HCT116 (cell line): ENCODE data around the gene FAM227B. TPM values are rescaled to one million over a fixed set of nuclear protein-coding genes. Genes with fewer than 3 reads are reported as not detected.

Experiments used
- ATAC-seq: fragments of 200-7000 bp; cut with Tn5 transposase; 2 replicates; pipeline ENCODE4 v1.9.1; 2020; ENCODE audit warnings: mild to moderate bottlenecking, moderate library complexity
- BruUV-seq: library from RNA; stranded (reverse); fragments of 400-500 nt; replicated peaks from 2 replicates; lab custom pipeline; 2021; lab: Mats Ljungman, UMichigan
- CTCF ChIA-PET: fragments of 300-600 bp; sonication (Branson Sonifier 250); formaldehyde crosslinking; loops from one replicate; lab custom pipeline; 2021; ENCODE audit warnings: antibody characterized with exemption; lab: Charles Lee
- POLR2A ChIA-PET: fragments of 300-600, 350-600 bp; sonication (Branson Sonifier 250); formaldehyde crosslinking; loops from one replicate; lab custom pipeline; 2021; ENCODE audit warnings: antibody characterized with exemption; lab: Charles Lee
- RAD21 ChIA-PET, 2 experiments: fragments of 300-600 bp; sonication (Branson Sonifier 250); formaldehyde crosslinking; loops; one replicate each; lab custom pipeline; 2023; ENCODE audit warnings: low total read pairs in 2 of 2; ENCODE audit not compliant: uncharacterized antibody in 2 of 2, unreplicated experiment in 2 of 2, low non-redundant PET in 1 of 2; lab: Charles Lee
- DNase-seq: peaks from one replicate; pipeline ENCODE4 v3.0.0-alpha.2; 2010; ENCODE audit warnings: low read depth, low spot score
- H2AFZ ChIP-seq: fragments of 200-600 bp; shearing (Covaris generic), sonication (generic); 2 replicates; pipeline ENCODE4 v1.6.1; 2017; ENCODE audit warnings: low read depth, mixed run types, mixed read lengths, antibody characterized with exemption, low read length; ENCODE audit not compliant: poor library complexity, severe bottlenecking
- H3K27ac ChIP-seq: 2 replicates; pipeline ENCODE4 v1.5.1; 2012; ENCODE audit warnings: low read depth, low read length
- H3K27me3 ChIP-seq: fragments of 200-600 bp; sonication (generic); 2 replicates; pipeline ENCODE4 v1.6.1; 2016; ENCODE audit warnings: mixed run types, low read length, mixed read lengths; ENCODE audit not compliant: insufficient read depth
- H3K36me3 ChIP-seq, 2 experiments: fragments of 200-500 bp in 1 of 2; fragments of 200-600 bp in 1 of 2; sonication (Bioruptor generic) in 1 of 2; sonication (generic) in 1 of 2; 2 replicates each; pipeline versions ENCODE4 v1.5.1 to v1.6.1; 2014 to 2016; ENCODE audit warnings: low read length in 2 of 2, inconsistent platforms in 1 of 2, mixed read lengths in 1 of 2, mixed run types in 1 of 2; ENCODE audit not compliant: insufficient read depth in 2 of 2, control insufficient read depth in 1 of 2
- H3K4me1 ChIP-seq, 2 experiments: fragments of 200-600 bp in 1 of 2; sonication (generic) in 1 of 2; 2 replicates each; pipeline versions ENCODE4 v1.5.1 to v1.6.1; 2012 to 2017; ENCODE audit warnings: low read length in 2 of 2, inconsistent platforms in 1 of 2, mild to moderate bottlenecking in 1 of 2, mixed read lengths in 1 of 2, mixed run types in 1 of 2, moderate library complexity in 1 of 2; ENCODE audit not compliant: insufficient read depth in 2 of 2, control insufficient read depth in 1 of 2
- H3K4me2 ChIP-seq: fragments of 200-600 bp; sonication (generic); 2 replicates; pipeline ENCODE4 v1.6.1; 2017; ENCODE audit warnings: mixed run types, low read length, mixed read lengths
- H3K4me3 ChIP-seq, 2 experiments: fragments of 200-600 bp in 1 of 2; sonication (generic) in 1 of 2; replicated peaks in 1 of 2; 2 replicates each; pipeline ENCODE4 v1.5.1; 2011 to 2016; ENCODE audit warnings: low read length in 2 of 2, control low read depth in 1 of 2, low read depth in 1 of 2, mild to moderate bottlenecking in 1 of 2, mixed read lengths in 1 of 2, mixed run types in 1 of 2
- H3K79me2 ChIP-seq: fragments of 200-600 bp; sonication (generic); 2 replicates; pipeline ENCODE4 v1.6.1; 2017; ENCODE audit warnings: mild to moderate bottlenecking, mixed run types, low read length, moderate library complexity, mixed read lengths; ENCODE audit not compliant: insufficient read depth
- H3K9ac ChIP-seq: fragments of 200-600 bp; sonication (generic); 2 replicates; pipeline ENCODE4 v1.6.1; 2016; ENCODE audit warnings: low read length, mixed read lengths
- H3K9me2 ChIP-seq: fragments of 200-600 bp; sonication (generic), shearing (Covaris generic); 2 replicates; pipeline ENCODE4 v1.6.1; 2017; ENCODE audit warnings: mixed run types, mild to moderate bottlenecking, moderate library complexity; ENCODE audit not compliant: insufficient read depth
- H3K9me3 ChIP-seq, 2 experiments: fragments of 200-500 bp in 1 of 2; fragments of 200-600 bp in 1 of 2; sonication (Bioruptor generic) in 1 of 2; sonication (generic) in 1 of 2; 2 replicates each; pipeline ENCODE4 v1.6.1; 2014 to 2017; ENCODE audit warnings: low read length in 2 of 2, mixed read lengths in 2 of 2, inconsistent platforms in 1 of 2, low read depth in 1 of 2, mild to moderate bottlenecking in 1 of 2, mixed run types in 1 of 2, moderate library complexity in 1 of 2; ENCODE audit not compliant: control insufficient read depth in 1 of 2, insufficient read depth in 1 of 2
- H4K20me1 ChIP-seq: fragments of 200-600 bp; sonication (generic), shearing (Covaris generic); 2 replicates; pipeline ENCODE4 v1.6.1; 2017; ENCODE audit warnings: mixed run types, mild to moderate bottlenecking, moderate library complexity; ENCODE audit not compliant: insufficient read depth
- CBX3 ChIP-seq: IDR thresholded peaks from 2 replicates; pipeline ENCODE4 v1.6.1; 2012; ENCODE audit warnings: low read depth
- CEBPB ChIP-seq: IDR thresholded peaks from 2 replicates; pipeline ENCODE4 v1.6.1; 2012; ENCODE audit warnings: low read depth
- EGR1 ChIP-seq: IDR thresholded peaks from 2 replicates; pipeline ENCODE4 v1.6.1; 2012; ENCODE audit warnings: low read depth
- FOSL1 ChIP-seq: IDR thresholded peaks from 2 replicates; pipeline ENCODE4 v1.6.1; 2012; ENCODE audit warnings: low read depth
- RAD21 ChIP-seq: IDR thresholded peaks from 2 replicates; pipeline ENCODE4 v1.6.1; 2012; ENCODE audit warnings: low read depth, mild to moderate bottlenecking
- SIN3A ChIP-seq: IDR thresholded peaks from 2 replicates; pipeline ENCODE4 v1.6.1; 2012; ENCODE audit warnings: low read depth
- TCF7L2 ChIP-seq: IDR thresholded peaks from 2 replicates; pipeline ENCODE4 v1.7.0; 2011; ENCODE audit warnings: borderline replicate concordance, inconsistent platforms; ENCODE audit not compliant: insufficient read depth, insufficient read length; ENCODE audit errors: extremely low read depth
- YY1 ChIP-seq: IDR thresholded peaks from 2 replicates; pipeline ENCODE4 v1.6.1; 2011; ENCODE audit warnings: low read length, low read depth, moderate library complexity, mild to moderate bottlenecking; ENCODE audit not compliant: insufficient replicate concordance; ENCODE audit errors: extremely low read depth
- intact Hi-C: fragments of 100-400 bp; cut with micrococcal nuclease; formaldehyde crosslinking; loops from 2 replicates; pipeline ENCODE4 v1.10.0; 2022
- total RNA-seq: library from RNA; stranded (reverse); gene quantifications from one replicate; pipeline ENCODE4 v1.2.1, GENCODE V29; 2021; ENCODE audit not compliant: unreplicated experiment
- TF ChIP-seq, protein P1 (sequence below), 3 experiments: fragments of 200-600 bp in 1 of 3; sonication (generic) in 1 of 3; IDR thresholded peaks in 2 of 3; conservative IDR thresholded peaks in 1 of 3; 2 replicates each; pipeline ENCODE4 v1.5.1; 2012 to 2017; ENCODE audit warnings: low read depth in 2 of 3, low read length in 2 of 3, antibody characterized with exemption in 1 of 3, borderline replicate concordance in 1 of 3, control low read depth in 1 of 3, mild to moderate bottlenecking in 1 of 3, mixed read lengths in 1 of 3, mixed run types in 1 of 3, moderate library complexity in 1 of 3; ENCODE audit not compliant: insufficient read depth in 1 of 3
- TF ChIP-seq, protein P2 (sequence below): IDR thresholded peaks from 2 replicates; pipeline ENCODE4 v1.6.1; 2012; ENCODE audit warnings: low read depth

Gene FAM227B
- total RNA-seq, 1 experiment from 2014 or later: 6.9 TPM

DNA sequence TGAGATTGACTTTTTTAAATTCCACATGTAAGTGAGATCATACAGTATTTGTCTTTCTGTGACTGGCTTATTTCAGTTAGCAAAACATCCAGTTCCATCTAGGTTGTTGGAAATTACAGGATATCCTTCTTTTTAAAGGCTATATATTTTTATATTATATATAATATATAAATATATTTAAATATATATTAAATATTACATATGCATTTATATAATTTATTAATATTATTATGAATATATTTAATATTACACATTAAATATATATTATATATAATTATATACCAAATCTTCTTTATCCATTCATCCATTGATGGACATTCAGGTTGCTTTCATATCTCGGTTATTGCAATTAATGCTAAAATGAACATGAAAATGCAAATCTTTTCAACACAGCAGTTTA is 49.9 kb downstream of the FAM227B start (continued):
- TF ChIP-seq, protein P1, sequence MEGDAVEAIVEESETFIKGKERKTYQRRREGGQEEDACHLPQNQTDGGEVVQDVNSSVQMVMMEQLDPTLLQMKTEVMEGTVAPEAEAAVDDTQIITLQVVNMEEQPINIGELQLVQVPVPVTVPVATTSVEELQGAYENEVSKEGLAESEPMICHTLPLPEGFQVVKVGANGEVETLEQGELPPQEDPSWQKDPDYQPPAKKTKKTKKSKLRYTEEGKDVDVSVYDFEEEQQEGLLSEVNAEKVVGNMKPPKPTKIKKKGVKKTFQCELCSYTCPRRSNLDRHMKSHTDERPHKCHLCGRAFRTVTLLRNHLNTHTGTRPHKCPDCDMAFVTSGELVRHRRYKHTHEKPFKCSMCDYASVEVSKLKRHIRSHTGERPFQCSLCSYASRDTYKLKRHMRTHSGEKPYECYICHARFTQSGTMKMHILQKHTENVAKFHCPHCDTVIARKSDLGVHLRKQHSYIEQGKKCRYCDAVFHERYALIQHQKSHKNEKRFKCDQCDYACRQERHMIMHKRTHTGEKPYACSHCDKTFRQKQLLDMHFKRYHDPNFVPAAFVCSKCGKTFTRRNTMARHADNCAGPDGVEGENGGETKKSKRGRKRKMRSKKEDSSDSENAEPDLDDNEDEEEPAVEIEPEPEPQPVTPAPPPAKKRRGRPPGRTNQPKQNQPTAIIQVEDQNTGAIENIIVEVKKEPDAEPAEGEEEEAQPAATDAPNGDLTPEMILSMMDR (IDR thresholded peaks at IDR 0.05 in 2 of 3, conservative IDR thresholded peaks at IDR 0.05 in 1 of 3; ENCODE audit: borderline replicate concordance in 1 of 3, insufficient read depth in 1 of 3, low read depth in 2 of 3, low read length in 2 of 3): no peak
- TF ChIP-seq TCF7L2 (no peak), CBX3 (no peak), SIN3A (no peak), FOSL1 (no peak)

DNA sequence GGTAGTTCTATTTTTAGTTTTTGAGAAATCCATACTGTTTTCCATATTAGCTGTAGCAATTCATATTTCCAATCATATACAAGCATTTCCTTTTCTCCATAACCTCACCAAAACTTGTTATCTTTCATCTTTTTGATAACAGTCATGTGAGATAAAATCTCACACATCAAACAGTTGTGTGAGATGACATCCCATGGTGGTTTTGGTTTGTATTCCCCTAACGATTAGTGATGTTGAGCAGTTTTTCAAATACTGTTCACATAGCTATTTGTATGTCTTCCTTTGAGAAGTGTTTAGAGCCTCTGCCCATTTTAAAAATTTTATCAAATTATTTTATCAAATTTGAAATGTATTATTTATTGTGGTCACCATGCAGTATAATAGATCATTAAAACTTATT is 50.4 kb downstream of the FAM227B start:
- POLR2A ChIA-PET: no interaction called here
- intact Hi-C loops: no loop called here
- ATAC-seq: no peak
- Histone ChIP-seq H3K27me3 (no peaks in the 10 kb centered on the region), H3K27ac (no peak overlapping the region), H3K79me2 (no peaks in the 10 kb centered on the region), H3K36me3 (no peaks in the 10 kb centered on the region), H3K4me2 (no peak overlapping the region), H4K20me1 (no peaks in the 10 kb centered on the region), H2AFZ (no peak overlapping the region), H3K9me2 (no peaks in the 10 kb centered on the region), H3K4me3 (no peak overlapping the region), H3K4me1 (no peaks in the 10 kb centered on the region), H3K9me3 (no peaks in the 10 kb centered on the region), H3K9ac (no peak overlapping the region)
- no peak for DNase-seq
- CTCF ChIA-PET: no interaction called here
- no TSS peak for BruUV-seq
- TF ChIP-seq, protein P2, sequence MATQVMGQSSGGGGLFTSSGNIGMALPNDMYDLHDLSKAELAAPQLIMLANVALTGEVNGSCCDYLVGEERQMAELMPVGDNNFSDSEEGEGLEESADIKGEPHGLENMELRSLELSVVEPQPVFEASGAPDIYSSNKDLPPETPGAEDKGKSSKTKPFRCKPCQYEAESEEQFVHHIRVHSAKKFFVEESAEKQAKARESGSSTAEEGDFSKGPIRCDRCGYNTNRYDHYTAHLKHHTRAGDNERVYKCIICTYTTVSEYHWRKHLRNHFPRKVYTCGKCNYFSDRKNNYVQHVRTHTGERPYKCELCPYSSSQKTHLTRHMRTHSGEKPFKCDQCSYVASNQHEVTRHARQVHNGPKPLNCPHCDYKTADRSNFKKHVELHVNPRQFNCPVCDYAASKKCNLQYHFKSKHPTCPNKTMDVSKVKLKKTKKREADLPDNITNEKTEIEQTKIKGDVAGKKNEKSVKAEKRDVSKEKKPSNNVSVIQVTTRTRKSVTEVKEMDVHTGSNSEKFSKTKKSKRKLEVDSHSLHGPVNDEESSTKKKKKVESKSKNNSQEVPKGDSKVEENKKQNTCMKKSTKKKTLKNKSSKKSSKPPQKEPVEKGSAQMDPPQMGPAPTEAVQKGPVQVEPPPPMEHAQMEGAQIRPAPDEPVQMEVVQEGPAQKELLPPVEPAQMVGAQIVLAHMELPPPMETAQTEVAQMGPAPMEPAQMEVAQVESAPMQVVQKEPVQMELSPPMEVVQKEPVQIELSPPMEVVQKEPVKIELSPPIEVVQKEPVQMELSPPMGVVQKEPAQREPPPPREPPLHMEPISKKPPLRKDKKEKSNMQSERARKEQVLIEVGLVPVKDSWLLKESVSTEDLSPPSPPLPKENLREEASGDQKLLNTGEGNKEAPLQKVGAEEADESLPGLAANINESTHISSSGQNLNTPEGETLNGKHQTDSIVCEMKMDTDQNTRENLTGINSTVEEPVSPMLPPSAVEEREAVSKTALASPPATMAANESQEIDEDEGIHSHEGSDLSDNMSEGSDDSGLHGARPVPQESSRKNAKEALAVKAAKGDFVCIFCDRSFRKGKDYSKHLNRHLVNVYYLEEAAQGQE: no peak
- no peak for TF ChIP-seq CEBPB
- no peak for TF ChIP-seq TCF7L2
- TF ChIP-seq EGR1: no peak
- no peak for TF ChIP-seq YY1
- TF ChIP-seq RAD21: no peak
- RAD21 ChIA-PET: no interaction called here
